Activated naive CD4-positive, alpha-beta T cell treated with anti-CD3 and anti-CD28 coated beads for 36 hours (primary cell): ENCODE data around the gene SKAP1. TPM values are rescaled to one million over a fixed set of nuclear protein-coding genes. Genes with fewer than 3 reads are reported as not detected.
"Not testable (repeated sequence)": the region's sequence is repeated elsewhere in the genome, so short reads cannot be mapped to it uniquely, and the experiment has no call there.

Experiments used
- CTCF ChIA-PET: fragments of 350-600 bp; sonication (Branson Sonifier 250); formaldehyde crosslinking; loops from one replicate; lab custom pipeline; 2021; ENCODE audit warnings: antibody characterized with exemption; lab: Charles Lee
- DNase-seq: peaks from one replicate; pipeline ENCODE4 v3.0.0-alpha.2; 2020
- H3K27ac Mint-ChIP-seq: one replicate; pipeline ENCODE4 v1.8.0; 2021; ENCODE audit warnings: mild to moderate bottlenecking, mixed read lengths
- H3K27me3 Mint-ChIP-seq: one replicate; pipeline ENCODE4 v1.8.0; 2021; ENCODE audit warnings: low read depth, mixed read lengths
- H3K36me3 Mint-ChIP-seq: one replicate; pipeline ENCODE4 v1.8.0; 2021; ENCODE audit warnings: low read depth, mixed read lengths
- H3K4me1 Mint-ChIP-seq: one replicate; pipeline ENCODE4 v1.8.0; 2021; ENCODE audit warnings: low read depth, mixed read lengths
- H3K4me3 Mint-ChIP-seq: one replicate; pipeline ENCODE4 v1.8.0; 2021; ENCODE audit warnings: mild to moderate bottlenecking, moderate library complexity, mixed read lengths
- H3K9me3 Mint-ChIP-seq: one replicate; pipeline ENCODE4 v1.8.0; 2021; ENCODE audit warnings: mixed read lengths
- intact Hi-C: fragments of 100-400 bp; cut with micrococcal nuclease; formaldehyde crosslinking; loops from one replicate; pipeline ENCODE4 v1.15.1; 2023
- total RNA-seq, 2 experiments: library from RNA; stranded (reverse); gene quantifications; one replicate each; pipeline ENCODE4 v1.2.3, GENCODE V29; 2021

Gene SKAP1
- total RNA-seq, 2 experiments from 2014 or later = 60.3 to 60.5 TPM

GRCh38 chr17:48352630-48353029 lies 77.4 kb downstream of the SKAP1 start:
- CTCF ChIA-PET = interaction anchor here (0.8 to 3.4 kb wide), 25 partner anchors 11 to 240 kb away, joined by 3 to 24 read pairs (median 8); no protein-coding TSS in a partner anchor
- peaks cover 2% of the 10 kb centered on the region for H3K36me3 Mint-ChIP-seq
- no peak overlapping the region for H3K4me3 Mint-ChIP-seq
- peaks cover 10% of the 10 kb centered on the region for H3K4me1 Mint-ChIP-seq
- H3K9me3 Mint-ChIP-seq = peaks cover 2% of the 10 kb centered on the region
- peak; percentile 29 for DNase-seq
- intact Hi-C loops = loop anchor here (1.0 kb wide), 1 partner anchor 105 kb away; no protein-coding TSS in a partner anchor
- H3K27me3 Mint-ChIP-seq = no peaks in the 10 kb centered on the region
- H3K27ac Mint-ChIP-seq = no peak overlapping the region

- no peaks in the 10 kb centered on the region for H3K27me3 Mint-ChIP-seq
- CTCF ChIA-PET = interaction anchor here (0.6 to 3.4 kb wide), 46 partner anchors 11 to 1330 kb away, joined by 3 to 24 read pairs (median 4); no protein-coding TSS in a partner anchor
- intact Hi-C loops = loop anchor here (1.0 kb wide), 1 partner anchor 105 kb away; no protein-coding TSS in a partner anchor
- H3K4me3 Mint-ChIP-seq = no peak overlapping the region
- H3K4me1 Mint-ChIP-seq = peaks cover 8% of the 10 kb centered on the region
- H3K9me3 Mint-ChIP-seq = peaks cover 2% of the 10 kb centered on the region
- H3K27ac Mint-ChIP-seq = no peak overlapping the region
- peaks cover 2% of the 10 kb centered on the region for H3K36me3 Mint-ChIP-seq
- no peak for DNase-seq
Observed at GRCh38 chr17:48351911-48352332, 78.1 kb downstream of the SKAP1 start.

- no peak overlapping the region for H3K4me3 Mint-ChIP-seq
- no peak for DNase-seq
- intact Hi-C loops = no loop called here
- H3K9me3 Mint-ChIP-seq = peaks cover 2% of the 10 kb centered on the region
- H3K27me3 Mint-ChIP-seq = no peaks in the 10 kb centered on the region
- no peak overlapping the region for H3K27ac Mint-ChIP-seq
- H3K4me1 Mint-ChIP-seq = peaks cover 7% of the 10 kb centered on the region
- peaks cover 12% of the 10 kb centered on the region for H3K36me3 Mint-ChIP-seq
- CTCF ChIA-PET = interaction anchor here (0.6 to 3.8 kb wide), 4 partner anchors 12 to 153 kb away, joined by 3 to 17 read pairs (median 4); no protein-coding TSS in a partner anchor
Observed at GRCh38 chr17:48348352-48348751, 81.7 kb downstream of the SKAP1 start.

GRCh38 chr17:48347177-48347576 lies 82.8 kb downstream of the SKAP1 start:
- Mint-ChIP-seq H3K4me3 (no peak overlapping the region), H3K9me3 (peaks cover 2% of the 10 kb centered on the region), H3K36me3 (peaks cover 12% of the 10 kb centered on the region), H3K27ac (no peak overlapping the region), H3K4me1 (peaks cover 4% of the 10 kb centered on the region), H3K27me3 (no peaks in the 10 kb centered on the region)
- intact Hi-C loops = no loop called here
- CTCF ChIA-PET = interaction anchor here (0.8 to 3.8 kb wide), 7 partner anchors 11 to 246 kb away, joined by 3 to 17 read pairs (median 4); partner anchors contain the start of gene HOXB5
- no peak for DNase-seq

- H3K9me3 Mint-ChIP-seq = peaks cover 2% of the 10 kb centered on the region
- H3K4me1 Mint-ChIP-seq = peaks cover 2% of the 10 kb centered on the region
- CTCF ChIA-PET = interaction anchor here (0.6 to 3.8 kb wide), 3 partner anchors 8 to 82 kb away, joined by 3 to 17 read pairs (median 3); no protein-coding TSS in a partner anchor
- no peak overlapping the region for H3K4me3 Mint-ChIP-seq
- no peak overlapping the region for H3K27ac Mint-ChIP-seq
- intact Hi-C loops = no loop called here
- no peak for DNase-seq
- H3K27me3 Mint-ChIP-seq = no peaks in the 10 kb centered on the region
- peaks cover 12% of the 10 kb centered on the region for H3K36me3 Mint-ChIP-seq
Observed at GRCh38 chr17:48344251-48344650, 85.8 kb downstream of the SKAP1 start.

- intact Hi-C loops = no loop called here
- H3K4me3 Mint-ChIP-seq = no peak overlapping the region
- H3K27me3 Mint-ChIP-seq = no peaks in the 10 kb centered on the region
- peaks cover 2% of the 10 kb centered on the region for H3K4me1 Mint-ChIP-seq
- no peaks in the 10 kb centered on the region for H3K9me3 Mint-ChIP-seq
- CTCF ChIA-PET = interaction anchor here (0.5 to 4.8 kb wide), 4 partner anchors 11 to 252 kb away, joined by 3 to 24 read pairs (median 4); partner anchors contain the start of gene HOXB5
- no peak overlapping the region for H3K27ac Mint-ChIP-seq
- H3K36me3 Mint-ChIP-seq = peaks cover 11% of the 10 kb centered on the region
- DNase-seq = no peak
Observed at GRCh38 chr17:48340916-48341315, 89.1 kb downstream of the SKAP1 start.

GRCh38 chr17:48338720-48339119 lies 91.3 kb downstream of the SKAP1 start:
- Mint-ChIP-seq H3K27ac (no peak overlapping the region), H3K27me3 (no peaks in the 10 kb centered on the region), H3K4me1 (peaks cover 2% of the 10 kb centered on the region), H3K9me3 (no peaks in the 10 kb centered on the region), H3K4me3 (no peak overlapping the region), H3K36me3 (peaks cover 4% of the 10 kb centered on the region)
- intact Hi-C loops = loop anchor here (5.0 to 10.0 kb wide), 2 partner anchors 154 to 314 kb away; no protein-coding TSS in a partner anchor
- no peak for DNase-seq
- CTCF ChIA-PET = interaction anchor here (4.8 kb wide), 1 partner anchor 13 kb away, joined by 24 read pairs; no protein-coding TSS in a partner anchor

GRCh38 chr17:48337903-48338302 lies 92.1 kb downstream of the SKAP1 start:
- H3K4me1 Mint-ChIP-seq, H3K27me3 Mint-ChIP-seq, H3K4me3 Mint-ChIP-seq, DNase-seq, H3K27ac Mint-ChIP-seq, H3K36me3 Mint-ChIP-seq, H3K9me3 Mint-ChIP-seq: not testable (repeated sequence)
- CTCF ChIA-PET = interaction anchor here (0.6 to 0.7 kb wide), 2 partner anchors 252 to 255 kb away, joined by 4 read pairs; partner anchors contain the start of gene HOXB5
- intact Hi-C loops = loop anchor here (5.0 to 10.0 kb wide), 2 partner anchors 154 to 313 kb away; no protein-coding TSS in a partner anchor

GRCh38 chr17:48336986-48337385 lies 93.0 kb downstream of the SKAP1 start:
- H3K9me3 Mint-ChIP-seq = no peaks in the 10 kb centered on the region
- H3K4me1 Mint-ChIP-seq = peaks cover 7% of the 10 kb centered on the region
- H3K27me3 Mint-ChIP-seq = no peaks in the 10 kb centered on the region
- H3K27ac Mint-ChIP-seq = no peak overlapping the region
- CTCF ChIA-PET = interaction anchor here (0.6 to 5.1 kb wide), 18 partner anchors 9 to 256 kb away, joined by 3 to 40 read pairs (median 4); partner anchors contain the start of gene HOXB5
- peaks cover 3% of the 10 kb centered on the region for H3K36me3 Mint-ChIP-seq
- DNase-seq = no peak
- no peak overlapping the region for H3K4me3 Mint-ChIP-seq
- intact Hi-C loops = loop anchor here (1.0 to 10.0 kb wide), 4 partner anchors 120 to 312 kb away; partner anchors contain the start of gene HOXB5

GRCh38 chr17:48335858-48336500 lies 94.0 kb downstream of the SKAP1 start:
- H3K4me3 Mint-ChIP-seq = no peak overlapping the region
- peaks cover 6% of the 10 kb centered on the region for H3K36me3 Mint-ChIP-seq
- intact Hi-C loops = loop anchor here (1.0 to 10.0 kb wide), 4 partner anchors 121 to 311 kb away; partner anchors contain the start of gene HOXB5
- H3K27ac Mint-ChIP-seq = no peak overlapping the region
- no peaks in the 10 kb centered on the region for H3K27me3 Mint-ChIP-seq
- DNase-seq = no peak
- CTCF ChIA-PET = interaction anchor here (0.5 to 5.1 kb wide), 36 partner anchors 8 to 301 kb away, joined by 3 to 40 read pairs (median 3); partner anchors contain the start of genes HOXB3 and HOXB5
- H3K9me3 Mint-ChIP-seq = no peaks in the 10 kb centered on the region
- peaks cover 6% of the 10 kb centered on the region for H3K4me1 Mint-ChIP-seq

GRCh38 chr17:48335146-48335784 lies 94.7 kb downstream of the SKAP1 start:
- H3K4me3 Mint-ChIP-seq = no peak overlapping the region
- DNase-seq = no peak
- no peak overlapping the region for H3K27ac Mint-ChIP-seq
- H3K4me1 Mint-ChIP-seq = peaks cover 5% of the 10 kb centered on the region
- H3K9me3 Mint-ChIP-seq = no peaks in the 10 kb centered on the region
- intact Hi-C loops = loop anchor here (5.0 to 10.0 kb wide), 2 partner anchors 157 to 310 kb away; no protein-coding TSS in a partner anchor
- no peaks in the 10 kb centered on the region for H3K27me3 Mint-ChIP-seq
- CTCF ChIA-PET = interaction anchor here (0.7 to 5.1 kb wide), 28 partner anchors 7 to 301 kb away, joined by 3 to 40 read pairs (median 4); partner anchors contain the start of genes HOXB3 and HOXB5
- H3K36me3 Mint-ChIP-seq = peaks cover 7% of the 10 kb centered on the region
